Mesodermal cell (in vitro differentiated cells): ENCODE data around the gene DDX18.

Source experiments
- H3K27ac ChIP-seq: 2 replicates; pipeline ENCODE4 v1.7.0; 2013; ENCODE audit warnings: mild to moderate bottlenecking, low read depth, low read length, moderate library complexity; ENCODE audit not compliant: severe bottlenecking
- H3K36me3 ChIP-seq: 2 replicates; pipeline ENCODE4 v1.7.1; 2013; ENCODE audit warnings: mild to moderate bottlenecking, low read length, moderate library complexity; ENCODE audit not compliant: control insufficient read depth, insufficient read depth
- H3K4me1 ChIP-seq: one replicate; pipeline ENCODE4 v1.7.1; 2013; ENCODE audit warnings: mild to moderate bottlenecking, low read length; ENCODE audit not compliant: insufficient read depth, control insufficient read depth, poor library complexity, severe bottlenecking
- H3K4me3 ChIP-seq: 2 replicates; pipeline ENCODE4 v1.7.0; 2013; ENCODE audit warnings: low read length, control low read depth, mild to moderate bottlenecking; ENCODE audit not compliant: insufficient read depth, poor library complexity, severe bottlenecking; ENCODE audit errors: extremely low read depth
- H3K9me3 ChIP-seq: 2 replicates; pipeline ENCODE4 v1.7.1; 2013; ENCODE audit warnings: mild to moderate bottlenecking, low read length, moderate library complexity; ENCODE audit not compliant: control insufficient read depth
- WGBS, 2 experiments: methylation state at CpG; one replicate each; pipeline ENCODE4 v1.1.5; 2013; ENCODE audit warnings: missing lambda C conversion rate in 2 of 2; ENCODE audit not compliant: insufficient coverage in 2 of 2; 5-methylcytosine and 5-hydroxymethylcytosine counted together

DDX18 gene

GRCh38 chr2:117858336-117858735, 43.8 kb downstream of the DDX18 start:
- peaks cover 8% of the 10 kb centered on the region for H3K4me1 ChIP-seq
- H3K4me3 ChIP-seq: no peak overlapping the region
- WGBS, 2 experiments: 94% methylated on average over 11 to 12 of the region's 17 CpGs
- no peak overlapping the region for H3K27ac ChIP-seq
- H3K9me3 ChIP-seq: peaks cover 3% of the 10 kb centered on the region
- no peaks in the 10 kb centered on the region for H3K36me3 ChIP-seq

GRCh38 chr2:117858892-117859531, 44.5 kb downstream of the DDX18 start:
- no peaks in the 10 kb centered on the region for H3K36me3 ChIP-seq
- H3K27ac ChIP-seq: no peak overlapping the region
- WGBS, 2 experiments: 91 to 92% methylated on average over 28 to 36 of the region's 41 CpGs
- peaks cover 8% of the 10 kb centered on the region for H3K4me1 ChIP-seq
- H3K9me3 ChIP-seq: peaks cover 3% of the 10 kb centered on the region
- no peak overlapping the region for H3K4me3 ChIP-seq

GRCh38 chr2:117859532-117859911, 45.0 kb downstream of the DDX18 start:
- peaks cover 3% of the 10 kb centered on the region for H3K9me3 ChIP-seq
- peaks cover 8% of the 10 kb centered on the region for H3K4me1 ChIP-seq
- WGBS, 2 experiments: 97 to 98% methylated on average over 40 to 44 of the region's 44 CpGs
- H3K4me3 ChIP-seq: no peak overlapping the region
- H3K36me3 ChIP-seq: no peaks in the 10 kb centered on the region
- no peak overlapping the region for H3K27ac ChIP-seq

- WGBS, 2 experiments: 91 to 93% methylated on average over 43 to 57 of the region's 69 CpGs
These were observed 45.6 kb downstream of the DDX18 start for GRCh38 chr2:117859924-117860647.

GRCh38 chr2:117862459-117862858, 48.0 kb downstream of the DDX18 start:
- H3K27ac ChIP-seq: no peak overlapping the region
- H3K4me1 ChIP-seq: no peaks in the 10 kb centered on the region
- H3K4me3 ChIP-seq: no peak overlapping the region
- peaks cover 3% of the 10 kb centered on the region for H3K9me3 ChIP-seq
- no peaks in the 10 kb centered on the region for H3K36me3 ChIP-seq

More at GRCh38 chr2:117859924-117860647, 45.6 kb downstream of the DDX18 start:
- Histone ChIP-seq H3K27ac (no peak overlapping the region), H3K4me1 (peaks cover 8% of the 10 kb centered on the region), H3K4me3 (no peak overlapping the region), H3K36me3 (no peaks in the 10 kb centered on the region), H3K9me3 (peaks cover 3% of the 10 kb centered on the region)

- Histone ChIP-seq H3K4me1 (no peaks in the 10 kb centered on the region), H3K9me3 (no peaks in the 10 kb centered on the region), H3K27ac (no peak overlapping the region), H3K36me3 (no peaks in the 10 kb centered on the region), H3K4me3 (no peak overlapping the region)
- WGBS, 2 experiments: 63% methylated on average over 1 of the region's 1 CpG; no CpG with 5 or more reads in 1 of the 2 experiments
These were observed 61.3 kb downstream of the DDX18 start for GRCh38 chr2:117875786-117876185.

GRCh38 chr2:117879003-117879402, 64.5 kb downstream of the DDX18 start:
- no CpG with 5 or more reads among the region's 2 CpGs for WGBS, 2 experiments
- no peaks in the 10 kb centered on the region for H3K9me3 ChIP-seq
- no peaks in the 10 kb centered on the region for H3K36me3 ChIP-seq
- no peaks in the 10 kb centered on the region for H3K4me1 ChIP-seq
- no peak overlapping the region for H3K27ac ChIP-seq
- H3K4me3 ChIP-seq: no peak overlapping the region
